ENCODE results near the gene CRY2.
"Not testable (repeated sequence)": the region's sequence is repeated elsewhere in the genome, so short reads cannot be mapped to it uniquely, and the experiment has no call there.

DNA sequence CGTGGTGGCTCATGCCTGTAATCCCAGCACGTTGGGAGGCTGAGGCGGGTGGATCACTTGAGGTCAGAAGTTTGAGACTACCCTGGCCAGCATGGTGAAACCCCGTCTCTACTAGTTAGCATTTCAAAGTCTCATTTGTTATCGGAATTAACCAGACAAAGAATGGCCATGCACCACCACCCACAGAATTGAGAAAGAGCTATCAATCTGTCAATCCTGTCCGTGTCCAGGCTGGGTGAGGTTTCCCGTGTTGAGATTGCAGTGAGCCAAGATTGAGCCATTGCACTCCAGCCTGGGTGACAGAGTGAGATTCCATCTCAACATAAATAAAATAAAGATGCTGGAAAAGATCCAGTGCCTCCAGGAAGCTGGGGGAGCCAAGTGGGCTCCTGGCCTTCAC lies 20.8 kb upstream of the CRY2 start:
- TF ChIP-seq, protein P1, sequence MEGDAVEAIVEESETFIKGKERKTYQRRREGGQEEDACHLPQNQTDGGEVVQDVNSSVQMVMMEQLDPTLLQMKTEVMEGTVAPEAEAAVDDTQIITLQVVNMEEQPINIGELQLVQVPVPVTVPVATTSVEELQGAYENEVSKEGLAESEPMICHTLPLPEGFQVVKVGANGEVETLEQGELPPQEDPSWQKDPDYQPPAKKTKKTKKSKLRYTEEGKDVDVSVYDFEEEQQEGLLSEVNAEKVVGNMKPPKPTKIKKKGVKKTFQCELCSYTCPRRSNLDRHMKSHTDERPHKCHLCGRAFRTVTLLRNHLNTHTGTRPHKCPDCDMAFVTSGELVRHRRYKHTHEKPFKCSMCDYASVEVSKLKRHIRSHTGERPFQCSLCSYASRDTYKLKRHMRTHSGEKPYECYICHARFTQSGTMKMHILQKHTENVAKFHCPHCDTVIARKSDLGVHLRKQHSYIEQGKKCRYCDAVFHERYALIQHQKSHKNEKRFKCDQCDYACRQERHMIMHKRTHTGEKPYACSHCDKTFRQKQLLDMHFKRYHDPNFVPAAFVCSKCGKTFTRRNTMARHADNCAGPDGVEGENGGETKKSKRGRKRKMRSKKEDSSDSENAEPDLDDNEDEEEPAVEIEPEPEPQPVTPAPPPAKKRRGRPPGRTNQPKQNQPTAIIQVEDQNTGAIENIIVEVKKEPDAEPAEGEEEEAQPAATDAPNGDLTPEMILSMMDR (IDR thresholded peaks at IDR 0.05; ENCODE audit: low read depth, low read length, poor library complexity, severe bottlenecking) = not testable (repeated sequence)
- not testable (repeated sequence) for TF ChIP-seq EZH2phosphoT487 (IDR thresholded peaks at IDR 0.05; ENCODE audit: borderline replicate concordance, low read length)
